Right atrium auricular region (tissue), 2 donors: Measurements from ENCODE around the gene SAYSD1. TPM values are rescaled to one million over a fixed set of nuclear protein-coding genes. Genes with fewer than 3 reads are reported as not detected.

Experiments used
- DNase-seq: peaks from one replicate; pipeline ENCODE4 v3.0.0-alpha.2; 2019; ENCODE audit warnings: low spot score
- H3K27ac ChIP-seq, 2 donors: fragments of 200-600 bp; sonication (generic); 1 replicate in 1 of 2; 2 replicates in 1 of 2; pipeline ENCODE4 v1.5.1; 2016 to 2019
- H3K27me3 ChIP-seq, 2 donors: fragments of 200-600 bp; sonication (generic); one replicate each; pipeline versions ENCODE4 v1.5.1 to v1.6.0; 2017 to 2019
- H3K36me3 ChIP-seq: fragments of 200-600 bp; sonication (generic); one replicate; pipeline ENCODE4 v1.5.1; 2016
- H3K4me1 ChIP-seq, 2 donors: fragments of 200-600 bp; sonication (generic); one replicate each; pipeline versions ENCODE4 v1.5.1 to v1.6.0; 2017 to 2019
- H3K4me3 ChIP-seq, 2 donors: fragments of 200-600 bp; sonication (generic); 1 replicate in 1 of 2; 2 replicates in 1 of 2; pipeline ENCODE4 v1.5.1; 2017 to 2019; ENCODE audit warnings: mild to moderate bottlenecking in 1 of 2, moderate library complexity in 1 of 2
- H3K9me3 ChIP-seq, 2 donors: fragments of 200-600 bp; sonication (generic); one replicate each; pipeline ENCODE4 v1.5.1; 2019
- CTCF ChIP-seq, 2 donors: fragments of 200-600 bp; sonication (generic); IDR thresholded peaks; one replicate each; pipeline ENCODE4 v1.5.1; 2019; ENCODE audit warnings: antibody characterized with exemption in 2 of 2
- total RNA-seq, 2 donors: library from RNA; depleted of rRNA; stranded (reverse); fragments of >200 nt; gene quantifications; one replicate each; pipeline ENCODE4 v1.1.0, GENCODE V29; 2016

Gene SAYSD1
- total RNA-seq, 2 donors from 2014 or later: 10.3 to 10.5 TPM

GRCh38 chr6:39080246-39080875 lies 34.6 kb downstream of the SAYSD1 start:
- H3K36me3 ChIP-seq: no peaks in the 10 kb centered on the region

DNA sequence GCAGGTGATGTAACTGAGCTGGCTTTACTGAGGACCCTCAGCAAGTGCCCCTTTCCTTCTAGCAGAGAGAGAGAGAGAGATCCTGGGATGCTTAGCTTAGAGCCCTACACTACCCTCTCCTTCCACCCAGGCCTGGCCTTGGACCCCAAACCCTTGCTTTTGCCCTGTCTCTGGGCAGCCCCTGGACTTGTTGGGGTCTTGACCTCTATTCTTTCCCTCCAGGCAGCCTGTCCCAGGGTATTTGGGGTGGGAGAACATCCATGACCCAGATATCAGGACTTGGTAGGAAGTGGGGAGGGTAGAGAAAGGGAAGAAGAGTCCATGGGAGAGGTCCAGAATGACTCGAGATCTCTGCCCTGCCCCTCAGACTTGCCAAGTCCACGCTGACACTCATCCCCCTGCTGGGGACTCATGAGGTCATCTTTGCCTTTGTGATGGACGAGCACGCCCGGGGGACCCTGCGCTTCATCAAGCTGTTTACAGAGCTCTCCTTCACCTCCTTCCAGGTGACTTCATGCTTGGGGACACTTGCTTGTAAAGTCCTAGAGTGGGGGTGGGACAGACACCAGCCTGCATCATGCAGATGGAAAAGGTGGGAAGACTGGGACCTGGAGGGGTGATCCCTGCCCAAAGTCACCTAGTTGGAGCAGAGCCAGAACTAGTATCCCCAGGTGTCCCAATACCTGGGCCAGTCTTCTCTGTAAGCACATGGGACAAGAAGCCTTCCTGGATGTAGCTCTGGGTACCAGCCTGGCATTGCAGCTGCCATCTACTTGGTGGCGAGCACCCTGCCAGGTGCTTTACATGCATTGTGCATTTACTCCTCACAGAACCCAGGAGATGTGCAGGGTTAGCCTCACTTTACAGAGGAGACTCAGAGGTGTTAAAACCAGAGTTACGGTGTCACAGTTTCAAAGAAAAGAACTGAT lies 35.5 kb downstream of the SAYSD1 start:
- no peak overlapping the region for H3K4me3 ChIP-seq
- DNase-seq: no peak
- H3K36me3 ChIP-seq: no peaks in the 10 kb centered on the region
- H3K27ac ChIP-seq: no peak overlapping the region
- H3K9me3 ChIP-seq: no peaks in the 10 kb centered on the region
- no peaks in the 10 kb centered on the region for H3K4me1 ChIP-seq
- TF ChIP-seq CTCF (IDR thresholded peaks at IDR 0.05): no peak
- no peaks in the 10 kb centered on the region for H3K27me3 ChIP-seq

More at GRCh38 chr6:39080246-39080875, 34.6 kb downstream of the SAYSD1 start:
- Histone ChIP-seq H3K27me3 (no peaks in the 10 kb centered on the region), H3K4me3 (no peak overlapping the region), H3K27ac (no peak overlapping the region), H3K4me1 (no peaks in the 10 kb centered on the region), H3K9me3 (no peaks in the 10 kb centered on the region)
- no peak for DNase-seq
- no peak for TF ChIP-seq CTCF (IDR thresholded peaks at IDR 0.05)

- Histone ChIP-seq H3K9me3 (no peaks in the 10 kb centered on the region), H3K4me1 (no peaks in the 10 kb centered on the region), H3K27me3 (no peaks in the 10 kb centered on the region), H3K4me3 (no peak overlapping the region), H3K36me3 (no peaks in the 10 kb centered on the region), H3K27ac (no peak overlapping the region)
- TF ChIP-seq CTCF (IDR thresholded peaks at IDR 0.05): no peak
- DNase-seq: peak; percentile 30
Measured at GRCh38 chr6:39078695-39079094, 36.3 kb downstream of the SAYSD1 start.

GRCh38 chr6:39077882-39078594 lies 36.9 kb downstream of the SAYSD1 start:
- no peak for TF ChIP-seq CTCF (IDR thresholded peaks at IDR 0.05)
- H3K9me3 ChIP-seq: no peaks in the 10 kb centered on the region
- H3K4me1 ChIP-seq: no peaks in the 10 kb centered on the region
- no peak overlapping the region for H3K4me3 ChIP-seq
- H3K36me3 ChIP-seq: no peaks in the 10 kb centered on the region
- no peak overlapping the region for H3K27ac ChIP-seq
- DNase-seq: peak; percentile 23
- H3K27me3 ChIP-seq: no peaks in the 10 kb centered on the region

DNA sequence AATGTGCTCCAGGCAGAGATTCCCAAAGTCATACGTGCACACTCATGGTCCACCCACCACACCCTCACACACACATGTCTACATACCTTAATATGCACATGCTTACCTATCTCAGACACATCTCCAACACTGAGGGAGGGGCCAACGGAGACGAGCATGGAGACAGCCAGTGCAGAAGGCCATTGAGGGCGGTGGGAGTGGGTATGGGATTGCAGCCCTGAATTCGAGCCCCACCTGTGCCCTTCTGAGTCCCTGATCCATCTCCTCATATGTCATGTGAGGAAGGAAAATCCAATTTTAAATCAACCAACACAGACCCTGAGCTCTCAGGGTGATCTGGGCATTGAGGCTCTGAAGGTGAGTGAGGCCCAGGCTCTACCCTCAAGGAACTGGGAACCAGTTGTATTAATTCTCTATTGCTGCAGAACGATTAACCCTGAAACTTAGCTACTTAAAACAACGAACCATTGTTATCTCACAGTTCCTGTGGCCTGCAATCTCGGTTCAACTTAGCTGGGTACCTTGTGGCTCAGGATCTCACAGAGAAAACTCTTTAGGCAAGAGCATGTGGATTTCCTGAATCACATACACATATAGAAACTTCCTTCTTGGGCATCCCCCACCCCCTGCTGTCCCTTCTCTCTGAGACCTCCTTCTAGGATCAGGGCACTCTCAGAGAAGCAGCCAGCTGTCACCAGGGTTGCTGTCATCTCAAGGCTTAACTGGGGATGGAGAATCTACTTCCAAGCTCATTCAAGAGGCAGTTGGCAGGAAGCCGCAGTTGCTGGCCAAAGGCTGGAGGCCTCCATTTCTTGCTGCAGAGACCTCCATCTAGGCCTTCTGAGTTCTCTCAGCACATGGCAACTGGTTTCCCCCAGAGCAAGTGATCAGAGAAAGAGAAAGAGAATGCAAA lies 38.1 kb downstream of the SAYSD1 start:
- Histone ChIP-seq H3K9me3 (no peaks in the 10 kb centered on the region), H3K4me3 (no peak overlapping the region), H3K27me3 (no peaks in the 10 kb centered on the region), H3K27ac (no peak overlapping the region), H3K4me1 (no peaks in the 10 kb centered on the region), H3K36me3 (no peaks in the 10 kb centered on the region)
- peak; percentile 43 for DNase-seq
- no peak for TF ChIP-seq CTCF (IDR thresholded peaks at IDR 0.05)
